C4-2B (cell line): ENCODE measurements around the gene KCNJ6.

Source experiments
- CTCF ChIP-seq: fragments of 450-650 bp; conservative IDR thresholded peaks from 2 replicates; pipeline ENCODE4 v1.5.1; 2017; ENCODE audit warnings: mild to moderate bottlenecking
- ZFX ChIP-seq: fragments of 450-650 bp; IDR thresholded peaks from 2 replicates; pipeline ENCODE4 v1.6.1; 2017

- TF ChIP-seq CTCF = no peak
- no peak for TF ChIP-seq ZFX
These were observed 293.1 kb downstream of the KCNJ6 start for GRCh38 chr21:37623183-37623582.
